SKM-1 treated with dmso at 0.1 percent for 144 hours (cell line): ENCODE data around the gene CPPED1.
"Not testable (repeated sequence)": the region's sequence is repeated elsewhere in the genome, so short reads cannot be mapped to it uniquely, and the experiment has no call there.

Experiments used
- DNase-seq: peaks from one replicate; lab custom pipeline; 2025; ENCODE audit not compliant: unreplicated experiment; lab: John Stamatoyannopoulos, UW

The CPPED1 gene

DNA sequence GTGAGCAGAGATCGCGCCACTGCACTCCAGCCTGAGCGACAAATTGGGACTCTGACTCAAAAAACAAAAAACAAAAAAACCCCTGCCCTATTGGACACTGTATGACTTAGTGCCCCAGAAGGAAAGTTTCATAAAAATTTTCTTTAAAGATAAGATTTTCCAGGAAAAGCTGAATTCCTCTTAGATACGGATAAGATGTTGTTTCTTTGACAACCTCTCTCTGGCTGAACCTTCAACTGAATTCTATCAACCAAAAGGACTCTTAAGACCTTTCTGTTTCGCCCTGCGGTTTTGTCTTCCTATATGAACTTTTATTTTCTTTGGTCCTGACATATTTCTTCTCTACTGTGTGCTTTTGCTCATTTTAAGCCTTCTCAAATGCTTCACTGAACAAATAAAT, 35.8 kb downstream of the CPPED1 start:
- DNase-seq, result no peak

DNA sequence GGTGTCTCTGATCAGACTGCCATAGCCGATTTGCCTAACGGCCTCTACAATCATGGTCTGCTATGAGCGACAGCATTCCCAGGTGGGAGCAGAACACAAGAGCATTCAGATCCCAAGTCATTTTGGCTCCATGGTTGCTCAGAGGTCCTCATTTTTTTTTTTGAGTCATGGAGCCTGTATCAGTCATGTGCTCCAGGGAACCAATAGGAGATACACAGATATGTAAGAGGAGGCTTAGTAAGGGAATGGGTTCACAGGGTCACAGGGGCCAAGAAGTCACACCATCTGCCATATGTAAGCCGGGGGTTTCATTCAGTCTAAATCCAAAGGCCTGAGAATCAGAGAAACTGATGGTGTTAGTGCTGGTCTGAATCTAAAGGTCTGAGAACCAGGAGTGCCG, 36.8 kb downstream of the CPPED1 start:
- no peak for DNase-seq

DNA sequence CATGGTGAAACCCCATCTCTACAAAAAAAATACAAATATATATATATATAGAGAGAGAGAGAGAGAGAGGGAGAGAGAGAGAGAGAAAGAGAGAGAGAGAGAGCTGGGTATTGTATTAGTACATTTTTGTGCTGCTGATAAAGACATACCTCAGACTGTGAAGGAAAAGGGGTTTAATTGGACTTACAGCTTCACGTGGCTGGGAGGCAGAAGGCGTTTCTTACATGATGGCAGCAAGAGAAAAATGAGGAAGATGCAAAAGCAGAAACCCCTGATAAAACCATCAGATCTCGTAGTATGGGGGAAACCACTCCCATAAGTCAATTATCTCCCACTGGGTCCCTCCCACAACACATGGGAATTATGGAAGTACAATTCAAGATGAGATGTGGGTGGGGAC, 37.5 kb downstream of the CPPED1 start:
- DNase-seq, result not testable (repeated sequence)

DNA sequence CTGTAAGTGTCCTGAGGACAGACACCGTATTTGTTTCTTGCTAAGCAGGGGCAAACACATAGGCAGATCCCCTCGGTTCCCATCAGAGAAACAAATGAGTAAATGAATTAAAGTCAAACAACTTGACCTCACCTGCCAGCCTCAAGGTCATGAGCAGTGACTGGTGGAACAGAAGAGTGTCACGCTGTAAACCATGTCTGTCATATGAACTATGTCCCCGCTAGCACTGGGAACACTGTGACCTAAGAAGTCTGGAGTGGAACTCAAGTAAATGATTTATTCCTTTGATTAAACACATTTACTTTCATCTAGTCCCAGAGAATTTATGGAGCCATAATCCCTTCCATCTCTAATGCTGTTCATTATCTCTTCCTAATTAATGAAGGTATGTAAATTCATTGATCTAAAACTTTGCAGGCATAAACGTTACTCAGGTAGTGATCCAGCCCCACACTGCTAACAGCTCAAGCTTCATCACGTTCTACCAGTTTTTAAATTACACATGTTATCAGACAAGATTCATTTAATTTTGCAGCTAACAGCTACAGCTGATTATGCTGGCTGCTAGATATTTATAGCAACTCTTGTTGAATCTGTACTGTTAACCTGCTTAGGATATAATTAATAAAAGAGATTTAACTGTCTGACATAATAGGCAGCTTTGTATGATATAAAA, 38.7 kb downstream of the CPPED1 start:
- no peak for DNase-seq

DNA sequence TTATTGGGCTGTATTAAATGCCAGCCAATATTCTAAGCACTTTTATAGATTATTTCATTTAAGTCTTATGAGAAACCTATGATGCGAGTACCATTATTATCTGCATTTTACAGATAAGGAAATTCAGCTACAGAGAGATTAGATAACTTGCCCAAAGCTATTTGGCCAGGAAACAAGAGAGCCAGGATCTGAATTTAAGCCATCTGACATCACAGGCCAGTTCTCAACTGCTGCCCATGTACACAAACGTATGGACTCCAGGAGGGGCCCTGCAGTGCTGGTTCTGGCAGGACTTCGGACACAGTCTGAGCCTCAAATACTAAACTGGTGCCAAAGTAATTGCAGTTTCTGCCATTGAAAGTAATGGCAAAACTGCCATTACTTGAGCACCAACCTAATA, 40.2 kb downstream of the CPPED1 start:
- DNase-seq, result no peak

- DNase-seq, result no peak
These were observed 42.7 kb downstream of the CPPED1 start for GRCh38 chr16:12760819-12761611.

DNA sequence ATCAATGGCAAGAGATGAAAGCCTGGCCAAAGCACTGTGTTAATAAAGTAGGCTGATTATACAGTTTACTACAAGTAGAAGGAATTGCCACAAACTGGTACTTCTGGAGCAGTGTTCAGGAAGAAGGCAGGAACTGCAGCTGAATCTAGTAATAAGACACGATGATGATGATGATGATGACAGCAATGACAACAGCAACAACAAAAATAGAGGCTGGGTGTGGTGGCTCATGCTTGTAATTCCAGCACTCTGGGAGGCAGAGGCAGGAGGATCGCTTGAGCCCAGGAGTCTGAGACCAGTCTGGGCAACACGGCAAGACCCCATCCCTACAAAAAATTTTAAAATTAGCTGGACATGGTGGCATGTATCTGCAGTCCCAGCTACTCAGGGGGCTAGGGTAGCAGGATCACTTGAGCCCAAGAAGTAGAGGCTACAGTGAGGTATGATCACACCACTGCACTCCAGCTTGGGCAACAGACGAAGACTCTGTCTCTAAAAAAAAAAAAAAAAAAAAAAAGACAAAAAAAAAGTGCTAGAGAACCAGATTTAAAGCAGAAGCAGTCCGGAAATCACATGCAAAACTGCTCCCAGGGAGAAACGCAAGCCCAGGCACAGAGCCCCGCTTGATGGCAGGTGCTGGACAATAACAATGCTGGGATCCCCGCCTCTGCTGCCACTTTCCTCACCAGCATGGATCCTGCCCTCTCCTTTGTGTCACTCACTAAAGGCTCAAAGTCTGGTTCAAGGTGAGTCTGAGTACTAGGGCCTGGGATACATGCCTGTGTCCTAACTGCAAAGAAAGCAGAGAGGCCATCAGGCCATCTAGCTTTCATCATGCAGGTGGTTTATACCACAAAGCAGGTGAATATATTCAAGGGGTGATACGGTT, 44.8 kb downstream of the CPPED1 start:
- DNase-seq, result no peak

DNA sequence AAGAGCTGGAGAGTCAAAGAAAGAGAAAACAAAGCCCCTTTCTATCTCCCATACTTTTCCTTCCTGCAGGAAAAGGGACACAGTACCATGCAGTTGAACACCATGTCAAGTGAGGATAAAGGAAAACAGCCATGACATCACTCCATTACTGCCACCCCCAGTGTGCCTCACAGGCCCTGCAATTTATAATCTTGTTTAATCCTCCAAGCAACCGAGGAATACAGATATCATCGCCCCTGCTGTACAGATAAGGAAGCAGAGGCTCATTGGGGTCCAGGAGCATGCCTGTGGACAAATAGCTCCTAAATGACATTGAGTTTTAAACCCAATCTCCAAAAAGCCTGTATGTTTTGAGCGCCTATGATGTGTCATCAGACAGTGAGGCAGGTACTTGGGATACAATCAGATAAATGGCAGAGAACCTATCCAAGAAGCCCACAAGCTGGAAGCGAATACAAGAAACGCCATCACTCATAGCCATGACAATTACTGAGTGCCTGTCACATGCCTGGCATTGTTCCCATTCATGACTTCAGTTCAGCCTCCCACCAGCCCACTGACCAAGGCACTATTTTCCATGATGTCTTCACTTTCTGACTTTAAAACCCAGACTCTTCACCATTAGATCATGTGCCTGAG, 45.5 kb downstream of the CPPED1 start:
- DNase-seq, result no peak

DNA sequence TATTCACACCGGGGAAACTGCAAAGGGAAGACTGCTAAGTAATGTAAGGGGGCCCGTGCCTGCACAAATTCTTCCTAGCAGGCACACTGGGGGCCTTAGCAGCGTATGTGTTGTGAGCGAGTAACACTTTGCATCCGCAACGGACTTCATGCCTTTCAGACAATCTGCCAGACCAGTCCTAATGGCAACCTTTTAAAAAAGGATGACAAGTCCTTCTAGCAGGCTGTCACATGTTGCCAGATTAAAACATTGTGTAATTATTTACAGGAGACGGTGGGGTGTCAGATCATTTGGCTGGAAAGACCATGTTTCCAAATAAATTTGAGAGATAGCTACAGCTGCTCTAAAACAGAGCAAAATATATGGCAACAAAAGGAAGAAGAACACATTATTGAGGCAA, 46.1 kb downstream of the CPPED1 start:
- no peak for DNase-seq

GRCh38 chr16:12754824-12755543, 48.7 kb downstream of the CPPED1 start:
- DNase-seq, result no peak

DNA sequence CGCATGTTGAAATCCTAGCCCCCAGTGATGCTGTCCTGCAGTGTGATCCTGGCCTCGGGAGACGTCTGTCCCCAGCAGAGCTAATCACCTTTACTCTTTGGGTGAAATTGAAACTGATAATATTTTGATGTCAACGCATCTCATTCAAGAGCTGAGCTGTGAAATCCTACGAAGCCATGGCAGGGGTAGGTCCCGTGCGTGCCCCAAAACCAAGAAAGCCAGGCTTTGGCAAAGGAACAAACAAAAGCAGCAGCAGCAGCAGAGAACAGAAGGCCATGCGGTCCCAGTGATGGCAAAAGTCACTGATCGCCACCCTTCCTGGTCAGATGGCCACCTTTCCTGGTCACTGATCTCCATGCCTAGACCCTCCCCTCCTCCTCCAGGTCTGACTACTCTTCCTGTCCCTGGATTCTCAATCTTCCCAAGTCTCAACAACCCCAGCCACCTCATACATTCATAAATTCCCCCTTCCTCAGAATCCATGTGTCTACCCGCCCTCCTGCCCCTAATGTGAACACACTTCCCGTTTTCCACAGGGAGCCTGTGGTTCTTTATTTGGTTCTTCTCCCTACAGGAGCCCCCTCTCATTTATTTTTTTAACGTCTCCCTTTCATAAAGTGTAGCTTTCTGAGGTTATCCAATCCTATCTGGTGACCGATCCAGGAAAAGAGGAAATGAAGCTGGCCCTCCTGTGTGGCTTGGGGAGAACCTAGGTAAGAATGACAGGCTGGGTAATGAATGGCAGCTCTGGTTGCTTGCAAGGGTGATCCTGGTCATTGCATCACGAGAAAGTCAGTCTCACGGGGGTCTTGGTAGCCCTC, 50.3 kb downstream of the CPPED1 start:
- peak; percentile 3 for DNase-seq

- DNase-seq, result no peak
These were observed 51.5 kb downstream of the CPPED1 start for GRCh38 chr16:12752159-12752558.

DNA sequence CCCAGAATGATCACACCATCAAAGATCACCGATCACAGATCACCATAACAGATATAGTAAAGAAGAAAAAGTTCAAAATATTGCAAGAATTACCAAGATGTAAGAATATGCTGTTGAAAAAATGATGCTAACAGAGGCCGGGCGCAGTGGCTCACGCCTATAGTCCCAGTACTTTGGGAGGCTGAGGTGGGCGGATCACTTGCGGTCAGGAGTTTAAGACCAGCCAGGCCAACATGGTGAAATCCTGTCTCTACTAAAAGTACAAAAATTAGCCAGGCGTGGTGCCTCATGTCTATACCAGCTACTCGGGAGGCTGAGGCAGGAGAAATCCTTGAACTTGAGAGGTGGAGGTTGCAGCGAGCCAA, 53.2 kb downstream of the CPPED1 start:
- no peak for DNase-seq

- no peak for DNase-seq
These were observed 54.6 kb downstream of the CPPED1 start for GRCh38 chr16:12749076-12749475.

- no peak for DNase-seq
These were observed 55.9 kb downstream of the CPPED1 start for GRCh38 chr16:12747827-12748226.

DNA sequence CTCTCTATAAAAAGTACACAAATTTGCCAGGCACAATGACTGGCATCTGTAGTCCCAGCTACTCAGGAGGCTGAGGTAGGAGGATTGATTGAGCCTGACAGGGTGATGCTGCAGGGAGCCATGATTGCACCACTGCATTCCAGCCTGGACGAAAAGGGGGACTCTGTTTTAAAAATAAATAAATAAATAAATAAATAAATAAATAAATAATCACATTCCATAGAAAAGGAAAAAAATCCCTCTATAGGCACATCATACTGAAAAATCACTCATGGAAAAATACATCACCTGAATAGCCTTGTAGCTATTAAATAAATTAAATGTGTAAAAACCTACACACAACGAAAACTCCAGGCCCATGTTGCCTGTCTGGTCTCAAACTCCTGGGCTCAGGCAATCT, 56.4 kb downstream of the CPPED1 start:
- no peak for DNase-seq

- no peak for DNase-seq
These were observed 58.8 kb downstream of the CPPED1 start for GRCh38 chr16:12744860-12745259.

- DNase-seq, result no peak
These were observed 60.9 kb downstream of the CPPED1 start for GRCh38 chr16:12742741-12743140.

GRCh38 chr16:12740986-12741610, 62.6 kb downstream of the CPPED1 start:
- DNase-seq, result no peak
